NT2/D1 (cell line): Measurements from ENCODE around the gene ETS1.
A peak's percentile ranks its signal among the peaks of the same experiment; 100 is the strongest.

Source experiments
- DNase-seq: peaks from one replicate; pipeline ENCODE4 v3.0.0-alpha.2; 2011; ENCODE audit warnings: low read depth, low spot score
- H3K27me3 ChIP-seq: 2 replicates; pipeline ENCODE4 v1.6.0; 2011; ENCODE audit warnings: mild to moderate bottlenecking; ENCODE audit not compliant: insufficient read length, insufficient read depth
- H3K36me3 ChIP-seq: 2 replicates; pipeline ENCODE4 v1.6.1; 2011; ENCODE audit warnings: mild to moderate bottlenecking, low read length, mixed read lengths; ENCODE audit not compliant: insufficient read depth, insufficient read length
- H3K4me1 ChIP-seq: 2 replicates; pipeline ENCODE4 v1.5.1; 2011; ENCODE audit not compliant: insufficient read depth, insufficient read length
- H3K4me3 ChIP-seq: 2 replicates; pipeline ENCODE4 v1.5.1; 2011; ENCODE audit warnings: low read depth; ENCODE audit not compliant: insufficient read length
- H3K9ac ChIP-seq: 2 replicates; pipeline ENCODE4 v1.6.0; 2011; ENCODE audit warnings: low read depth; ENCODE audit not compliant: insufficient read length
- H3K9me3 ChIP-seq: 2 replicates; pipeline ENCODE4 v1.5.1; 2011; ENCODE audit warnings: mild to moderate bottlenecking, low read length; ENCODE audit not compliant: insufficient read depth
- SUZ12 ChIP-seq: IDR thresholded peaks from 2 replicates; pipeline ENCODE4 v1.6.1; 2011; ENCODE audit not compliant: insufficient read length, insufficient read depth; ENCODE audit errors: extremely low read depth
- YY1 ChIP-seq: IDR thresholded peaks from 2 replicates; pipeline ENCODE4 v1.6.1; 2011; ENCODE audit not compliant: insufficient read length, insufficient read depth
- ZNF274 ChIP-seq: IDR thresholded peaks from 2 replicates; pipeline ENCODE4 v1.6.1; 2011; ENCODE audit warnings: mild to moderate bottlenecking, low read depth, low read length

The ETS1 gene

DNA sequence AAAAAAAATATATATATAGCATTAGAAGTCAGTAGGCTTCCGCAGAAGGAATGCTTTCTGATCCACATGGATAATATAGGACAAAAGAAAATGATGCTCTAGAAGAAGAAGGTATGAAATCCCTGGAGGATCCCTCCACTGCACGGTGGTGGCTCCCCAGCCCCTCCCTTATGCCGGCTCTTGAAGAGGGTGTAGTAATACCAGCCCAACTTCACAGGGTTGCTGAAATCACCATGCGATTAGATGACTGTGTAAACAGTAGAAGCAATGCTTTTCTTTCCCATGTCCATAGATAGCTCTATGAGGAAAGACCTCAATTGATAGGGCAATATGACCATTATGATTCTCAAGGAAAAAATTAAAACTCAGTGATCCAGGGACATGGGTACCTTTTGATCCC lies 3.2 kb upstream of the ETS1 start:
- DNase-seq, result no peak
- Histone ChIP-seq H3K4me3 (no peak overlapping the region), H3K27me3 (peaks cover 24% of the 10 kb centered on the region), H3K36me3 (no peaks in the 10 kb centered on the region), H3K4me1 (peaks cover 2% of the 10 kb centered on the region), H3K9me3 (no peaks in the 10 kb centered on the region; the same call in 1 of the 2 replicates), H3K9ac (no peak overlapping the region)
- TF ChIP-seq YY1, result no peak
- TF ChIP-seq SUZ12, result no peak
- no peak for TF ChIP-seq ZNF274

DNA sequence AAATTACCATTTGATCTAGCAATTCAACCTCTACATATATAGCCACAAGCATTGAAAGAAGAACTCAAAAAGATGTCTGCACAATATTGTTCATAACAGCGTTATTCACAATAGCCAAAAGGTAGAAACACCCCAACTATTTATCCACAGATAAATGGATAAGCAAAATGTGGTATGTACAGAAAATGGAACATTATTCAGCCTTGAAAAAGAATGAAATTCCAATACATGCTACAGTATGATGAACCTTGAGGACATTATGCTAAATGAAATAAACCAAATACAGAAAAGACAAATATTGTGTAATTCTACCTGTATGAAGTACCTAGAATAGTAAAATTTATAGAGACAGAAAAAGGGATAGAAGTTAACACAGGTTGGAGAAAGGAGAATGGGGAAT lies 2.6 kb upstream of the ETS1 start:
- H3K9me3 ChIP-seq, result no peaks in the 10 kb centered on the region; the same call in 1 of the 2 replicates
- H3K36me3 ChIP-seq, result no peaks in the 10 kb centered on the region
- DNase-seq, result no peak
- no peak overlapping the region for H3K9ac ChIP-seq
- no peak overlapping the region for H3K4me3 ChIP-seq
- no peak for TF ChIP-seq ZNF274
- no peak for TF ChIP-seq SUZ12
- H3K27me3 ChIP-seq, result peaks cover 24% of the 10 kb centered on the region
- peaks cover 3% of the 10 kb centered on the region for H3K4me1 ChIP-seq

DNA sequence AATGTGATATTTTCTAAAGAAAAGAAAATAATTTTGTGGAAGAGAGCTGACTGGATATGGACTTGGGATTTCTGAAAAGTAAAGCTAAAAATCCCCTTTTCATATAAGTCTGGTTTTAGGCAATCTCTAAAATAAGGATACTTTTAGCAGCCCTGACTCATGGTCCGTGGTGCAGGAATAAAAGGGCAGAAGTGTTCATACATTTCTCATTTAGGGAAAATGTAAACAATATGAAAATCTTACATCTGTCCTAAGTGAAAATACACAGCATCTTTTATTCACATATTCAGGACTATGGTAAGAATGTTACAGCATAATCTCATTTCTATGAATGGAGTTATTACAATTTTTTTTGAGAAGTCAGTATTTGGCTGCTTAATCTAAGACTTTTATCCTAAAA lies 735 bp upstream of the ETS1 start:
- no peak overlapping the region for H3K9ac ChIP-seq
- no peaks in the 10 kb centered on the region for H3K36me3 ChIP-seq
- no peaks in the 10 kb centered on the region; the same call in 1 of the 2 replicates for H3K9me3 ChIP-seq
- peaks cover 12% of the 10 kb centered on the region for H3K27me3 ChIP-seq
- no peak for DNase-seq
- TF ChIP-seq ZNF274 (no peak), YY1 (no peak), SUZ12 (no peak)
- peaks cover 3% of the 10 kb centered on the region for H3K4me1 ChIP-seq
- H3K4me3 ChIP-seq, result no peak overlapping the region

DNA sequence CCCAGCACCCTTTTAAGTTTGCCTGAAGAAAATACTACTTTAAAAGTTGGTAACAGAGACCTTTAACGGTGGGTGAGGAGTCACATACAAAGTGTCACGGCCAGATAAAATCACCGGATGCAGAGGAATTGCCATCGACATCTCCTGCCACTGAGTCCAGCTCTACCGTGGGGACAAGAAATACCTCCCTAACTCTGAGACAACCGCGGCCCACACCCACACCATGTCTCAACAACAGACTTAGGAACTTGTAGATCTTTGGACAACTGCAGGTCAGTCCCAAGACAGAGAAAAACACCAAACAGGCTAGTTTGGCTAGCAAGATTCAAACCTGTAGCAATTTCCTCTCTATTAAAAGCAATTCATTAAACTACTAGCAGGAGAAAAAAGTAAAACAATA lies 669 bp downstream of the ETS1 start:
- Histone ChIP-seq H3K27me3 (peaks cover 4% of the 10 kb centered on the region), H3K9me3 (no peaks in the 10 kb centered on the region; the same call in 1 of the 2 replicates), H3K36me3 (no peaks in the 10 kb centered on the region), H3K9ac (peak overlapping the region; percentile 61), H3K4me3 (peak overlapping the region; percentile 36), H3K4me1 (peaks cover 3% of the 10 kb centered on the region)
- DNase-seq, result no peak
- TF ChIP-seq ZNF274, result no peak
- no peak for TF ChIP-seq YY1
- TF ChIP-seq SUZ12, result no peak

DNA sequence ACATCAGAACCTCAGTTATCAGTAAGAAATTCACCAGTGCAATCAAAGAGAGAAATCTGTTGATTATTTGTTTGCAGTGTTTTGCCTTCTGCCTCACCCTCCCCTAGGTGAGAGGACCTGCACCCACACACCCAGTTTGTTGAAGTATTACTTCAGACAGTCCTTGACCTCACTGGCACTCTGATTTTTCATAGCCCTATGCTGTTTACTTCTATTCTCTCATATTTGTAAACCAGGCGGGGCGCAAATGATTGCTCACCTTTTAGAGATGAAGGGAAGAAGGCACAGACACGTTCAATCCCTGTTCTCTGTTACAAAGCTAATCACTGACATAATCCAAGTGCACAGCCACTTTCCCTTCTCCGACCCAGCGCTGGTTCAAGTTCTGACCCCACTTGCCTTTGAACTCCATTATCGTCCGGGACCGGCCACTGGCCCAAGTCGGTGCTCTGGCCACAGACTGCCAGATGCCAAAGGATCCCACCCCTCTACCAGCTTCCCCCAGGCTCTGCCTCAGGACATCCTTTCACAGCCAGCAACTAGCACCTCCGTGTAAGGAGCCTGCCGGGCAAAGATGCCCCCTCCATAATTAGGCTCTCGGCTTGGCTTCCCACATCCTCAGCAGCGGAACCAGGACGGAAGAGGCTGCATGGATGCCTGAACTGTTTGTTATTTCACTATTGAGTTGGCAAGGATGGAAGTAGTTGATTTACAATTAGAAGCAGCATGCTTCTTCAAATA lies 1.7 kb downstream of the ETS1 start:
- H3K27me3 ChIP-seq, result no peaks in the 10 kb centered on the region
- H3K4me3 ChIP-seq, result no peak overlapping the region
- DNase-seq, result no peak
- H3K36me3 ChIP-seq, result no peaks in the 10 kb centered on the region
- TF ChIP-seq SUZ12, result no peak
- TF ChIP-seq YY1, result no peak
- no peak for TF ChIP-seq ZNF274
- H3K4me1 ChIP-seq, result peaks cover 3% of the 10 kb centered on the region
- H3K9ac ChIP-seq, result no peak overlapping the region
- no peaks in the 10 kb centered on the region; the same call in 1 of the 2 replicates for H3K9me3 ChIP-seq

DNA sequence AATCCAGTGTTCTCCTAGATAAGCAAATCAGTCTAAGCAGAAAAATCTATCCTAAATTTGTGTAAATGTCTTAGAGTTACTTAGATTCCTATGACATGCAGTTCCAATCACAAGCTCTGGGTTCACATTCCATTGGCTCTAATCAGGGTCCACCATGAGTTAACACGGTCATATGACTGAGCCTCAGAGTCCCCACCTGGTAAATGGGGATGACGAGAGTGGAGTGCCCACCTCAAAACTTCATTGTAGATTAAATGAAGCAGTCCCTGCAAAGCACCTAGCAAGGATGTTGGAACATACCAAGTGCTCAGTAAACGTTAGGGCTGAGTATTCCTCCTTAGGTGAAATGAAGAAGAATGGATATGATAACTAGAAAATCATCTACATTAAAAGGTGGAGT lies 3.1 kb downstream of the ETS1 start:
- H3K9ac ChIP-seq, result no peak overlapping the region
- TF ChIP-seq ZNF274 (no peak), SUZ12 (no peak), YY1 (no peak)
- H3K4me3 ChIP-seq, result no peak overlapping the region

DNA sequence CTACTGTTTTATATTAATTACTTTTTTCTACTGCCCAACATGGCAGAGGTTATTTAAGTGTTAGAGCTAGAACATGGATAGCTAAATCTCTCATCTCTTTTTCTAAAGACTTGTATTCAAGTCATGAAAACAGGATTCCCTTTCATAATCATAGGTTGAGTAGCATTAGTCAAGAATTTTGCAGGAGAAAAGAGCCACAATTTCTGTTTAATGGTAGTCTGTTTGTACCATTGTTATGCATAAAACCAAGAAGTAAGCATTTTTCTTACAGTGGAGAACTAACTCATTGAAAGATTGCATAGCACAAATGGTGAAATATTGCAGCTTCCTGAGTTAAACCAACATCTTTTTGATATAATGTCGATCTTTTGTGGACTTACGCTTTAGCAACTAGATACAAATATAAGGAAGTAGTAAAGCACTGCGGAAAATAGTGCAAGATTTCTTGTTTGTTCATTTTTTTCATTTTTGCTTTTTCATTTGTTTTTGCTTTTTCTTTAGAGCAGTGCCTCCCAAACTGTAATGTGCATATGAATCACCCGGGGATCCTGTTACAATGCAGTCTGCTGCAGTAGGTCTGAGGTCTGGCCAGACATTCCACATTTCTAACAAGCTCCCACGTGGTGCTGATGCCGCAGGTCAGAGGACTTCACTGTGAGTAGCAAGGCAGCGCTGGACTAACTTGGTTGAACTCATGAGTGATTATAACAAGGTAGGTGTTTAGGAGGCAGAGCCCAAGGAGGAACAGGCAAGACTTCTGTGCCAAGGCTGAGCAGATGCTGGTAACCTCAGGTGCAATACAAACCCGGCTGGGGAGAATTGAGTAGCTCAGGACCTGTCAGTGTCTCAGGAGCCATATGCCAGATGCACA lies 4.6 kb downstream of the ETS1 start:
- Histone ChIP-seq H3K36me3 (no peaks in the 10 kb centered on the region), H3K27me3 (no peaks in the 10 kb centered on the region), H3K4me3 (no peak overlapping the region), H3K4me1 (peaks cover 3% of the 10 kb centered on the region), H3K9me3 (no peaks in the 10 kb centered on the region), H3K9ac (no peak overlapping the region)
- TF ChIP-seq SUZ12 (no peak), YY1 (no peak), ZNF274 (no peak)
- DNase-seq, result peak; percentile 70

More for the DNA sequence above, 3.1 kb downstream of the ETS1 start:
- Histone ChIP-seq H3K9me3 (no peaks in the 10 kb centered on the region), H3K27me3 (no peaks in the 10 kb centered on the region), H3K36me3 (no peaks in the 10 kb centered on the region), H3K4me1 (peaks cover 3% of the 10 kb centered on the region)
- DNase-seq, result no peak
